Naive thymus-derived CD4-positive, alpha-beta T cell (primary cell): ENCODE measurements around the gene KLF8. TPM values are rescaled to one million over a fixed set of nuclear protein-coding genes. Genes with fewer than 3 reads are reported as not detected.
A peak's percentile ranks its signal among the peaks of the same experiment; 100 is the strongest.

ENCODE experiments used
- ATAC-seq: fragments of 150-1000 bp; cut with Tn5 transposase; 2 replicates; pipeline ENCODE4 v1.10.0; 2021; ENCODE audit warnings: mild to moderate bottlenecking, moderate library complexity
- CTCF ChIA-PET: fragments of 350-600 bp; sonication (Branson Sonifier 250); formaldehyde crosslinking; loops from one replicate; lab custom pipeline; 2021; ENCODE audit warnings: antibody characterized with exemption; lab: Charles Lee
- POLR2A ChIA-PET: fragments of 350-600 bp; sonication (Branson Sonifier 250); formaldehyde crosslinking; loops from one replicate; lab custom pipeline; 2021; ENCODE audit warnings: antibody characterized with exemption, inconsistent platforms; lab: Charles Lee
- DNase-seq, 9 donors: peaks; one replicate each; pipeline versions ENCODE4 v3.0.0 to v3.0.0-alpha.2; 2020 to 2022; ENCODE audit warnings: mixed read lengths in 1 of 9
- H3K27ac ChIP-seq: one replicate; pipeline ENCODE4 v1.7.0; 2013; ENCODE audit warnings: mild to moderate bottlenecking, low read depth, low read length, moderate library complexity
- H3K27me3 ChIP-seq, 2 donors: one replicate each; pipeline ENCODE4 v1.7.0; 2013; ENCODE audit warnings: low read length in 2 of 2, mild to moderate bottlenecking in 2 of 2, moderate library complexity in 2 of 2; ENCODE audit not compliant: control insufficient read depth in 2 of 2, insufficient read depth in 2 of 2
- H3K36me3 ChIP-seq, 3 experiments: 1 replicate in 2 of 3; 2 replicates in 1 of 3; pipeline ENCODE4 v1.7.0; 2013; ENCODE audit warnings: low read length in 3 of 3, mild to moderate bottlenecking in 3 of 3, moderate library complexity in 1 of 3; ENCODE audit not compliant: insufficient read depth in 3 of 3, control insufficient read depth in 2 of 3
- H3K4me1 ChIP-seq, 2 donors: one replicate each; pipeline ENCODE4 v1.7.0; 2013; ENCODE audit warnings: low read length in 2 of 2, mild to moderate bottlenecking in 2 of 2, moderate library complexity in 1 of 2; ENCODE audit not compliant: control insufficient read depth in 2 of 2, insufficient read depth in 2 of 2
- H3K4me3 ChIP-seq: 2 replicates; pipeline ENCODE4 v1.7.0; 2013; ENCODE audit warnings: mild to moderate bottlenecking, low read length
- H3K9me3 ChIP-seq, 3 experiments: 1 replicate in 2 of 3; 2 replicates in 1 of 3; pipeline ENCODE4 v1.7.0; 2013; ENCODE audit warnings: low read length in 3 of 3; ENCODE audit not compliant: control insufficient read depth in 2 of 3
- H3K27ac Mint-ChIP-seq, 9 donors: one replicate each; pipeline ENCODE4 v1.8.0; 2020 to 2022; ENCODE audit warnings: mixed read lengths in 9 of 9, mild to moderate bottlenecking in 8 of 9, moderate library complexity in 5 of 9, inconsistent platforms in 2 of 9
- H3K27me3 Mint-ChIP-seq, 5 donors: one replicate each; pipeline ENCODE4 v1.8.0; 2021 to 2022; ENCODE audit warnings: mixed read lengths in 5 of 5, mild to moderate bottlenecking in 1 of 5
- H3K36me3 Mint-ChIP-seq, 5 donors: one replicate each; pipeline ENCODE4 v1.8.0; 2020 to 2022; ENCODE audit warnings: mixed read lengths in 5 of 5, mild to moderate bottlenecking in 3 of 5, inconsistent platforms in 1 of 5
- H3K4me1 Mint-ChIP-seq, 7 donors: one replicate each; pipeline ENCODE4 v1.8.0; 2020 to 2022; ENCODE audit warnings: mixed read lengths in 7 of 7, mild to moderate bottlenecking in 3 of 7, inconsistent platforms in 1 of 7
- H3K4me3 Mint-ChIP-seq, 10 donors: one replicate each; pipeline ENCODE4 v1.8.0; 2020 to 2022; ENCODE audit warnings: mild to moderate bottlenecking in 10 of 10, mixed read lengths in 10 of 10, moderate library complexity in 6 of 10, inconsistent platforms in 2 of 10
- H3K9me3 Mint-ChIP-seq, 11 donors: one replicate each; pipeline ENCODE4 v1.8.0; 2020 to 2022; ENCODE audit warnings: mixed read lengths in 11 of 11, mild to moderate bottlenecking in 4 of 11, inconsistent platforms in 1 of 11, moderate library complexity in 1 of 11
- intact Hi-C, 2 donors: fragments of 100-400 bp; cut with micrococcal nuclease; formaldehyde crosslinking; loops; one replicate each; pipeline ENCODE4 v1.15.1; 2023
- polyA plus RNA-seq, 2 donors: library from polyadenylated mRNA; unstranded; fragments of 300-500 nt; fragmentation: Illumina TruSeq; gene quantifications; one replicate each; pipeline ENCODE4 v1.2.3, GENCODE V29; 2021
- total RNA-seq, 6 experiments: library from RNA in 5 of 6; stranded (reverse) in 5 of 6; gene quantifications; 1 replicate in 5 of 6; 2 replicates in 1 of 6; pipeline ENCODE4 v1.2.3 and lab custom pipeline; 2021 to 2026

KLF8 gene
- total and polyA plus RNA-seq, 7 experiments from 2014 or later, result 0.38 to 17.9 (median 0.72) TPM

DNA sequence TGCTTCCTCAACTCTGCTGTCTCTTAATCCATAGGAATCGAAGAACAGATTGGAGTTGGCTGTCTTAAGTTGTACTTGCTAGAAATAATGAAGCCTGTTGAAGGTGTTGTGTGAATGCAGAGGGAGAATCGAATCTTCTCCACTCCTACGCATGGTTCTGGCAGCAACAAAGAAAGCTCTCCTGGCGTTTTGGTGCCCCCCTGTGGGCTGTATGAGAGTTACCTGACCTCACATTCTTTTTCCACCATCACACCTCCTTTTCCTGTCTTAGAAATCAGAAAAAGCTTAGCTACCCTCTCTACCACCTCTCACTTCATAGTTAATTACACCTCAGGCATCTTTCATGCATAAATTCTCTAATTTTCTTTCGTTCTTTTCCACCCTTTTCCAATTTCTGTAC, 16.3 kb downstream of the KLF8 start:
- peak; percentile 11 to 64 (median 47) for DNase-seq
- ATAC-seq, result peak; percentile 77
- no peak overlapping the region for H3K4me3 Mint-ChIP-seq
- Histone ChIP-seq H3K27ac (no peak overlapping the region), H3K4me3 (no peak overlapping the region), H3K27me3 (no peaks in the 10 kb centered on the region), H3K9me3 (no peaks in the 10 kb centered on the region), H3K4me1 (no peaks in the 10 kb centered on the region), H3K36me3 (no peaks in the 10 kb centered on the region)
- intact Hi-C loops, result loop anchor here (1.0 to 10.0 kb wide), 6 partner anchors 29 to 1424 kb away; partner anchors contain the start of gene RRAGB (in 2 of the 2)
- H3K36me3 Mint-ChIP-seq, result peaks cover 0 to 13% (median 0%) of the 10 kb centered on the region in 5 donors
- CTCF ChIA-PET, result interaction anchor here (0.6 to 3.6 kb wide), 7 partner anchors 9 to 1798 kb away, joined by 3 to 18 read pairs (median 5); no protein-coding TSS in a partner anchor
- H3K4me1 Mint-ChIP-seq, result peaks cover 0 to 19% (median 0%) of the 10 kb centered on the region in 7 donors
- peaks cover 0 to 5% (median 0%) of the 10 kb centered on the region in 11 donors for H3K9me3 Mint-ChIP-seq
- no peaks in the 10 kb centered on the region for H3K27me3 Mint-ChIP-seq
- POLR2A ChIA-PET, result no interaction called here
- H3K27ac Mint-ChIP-seq, result peak overlapping the region in 1 of 9 donors; percentile 48

DNA sequence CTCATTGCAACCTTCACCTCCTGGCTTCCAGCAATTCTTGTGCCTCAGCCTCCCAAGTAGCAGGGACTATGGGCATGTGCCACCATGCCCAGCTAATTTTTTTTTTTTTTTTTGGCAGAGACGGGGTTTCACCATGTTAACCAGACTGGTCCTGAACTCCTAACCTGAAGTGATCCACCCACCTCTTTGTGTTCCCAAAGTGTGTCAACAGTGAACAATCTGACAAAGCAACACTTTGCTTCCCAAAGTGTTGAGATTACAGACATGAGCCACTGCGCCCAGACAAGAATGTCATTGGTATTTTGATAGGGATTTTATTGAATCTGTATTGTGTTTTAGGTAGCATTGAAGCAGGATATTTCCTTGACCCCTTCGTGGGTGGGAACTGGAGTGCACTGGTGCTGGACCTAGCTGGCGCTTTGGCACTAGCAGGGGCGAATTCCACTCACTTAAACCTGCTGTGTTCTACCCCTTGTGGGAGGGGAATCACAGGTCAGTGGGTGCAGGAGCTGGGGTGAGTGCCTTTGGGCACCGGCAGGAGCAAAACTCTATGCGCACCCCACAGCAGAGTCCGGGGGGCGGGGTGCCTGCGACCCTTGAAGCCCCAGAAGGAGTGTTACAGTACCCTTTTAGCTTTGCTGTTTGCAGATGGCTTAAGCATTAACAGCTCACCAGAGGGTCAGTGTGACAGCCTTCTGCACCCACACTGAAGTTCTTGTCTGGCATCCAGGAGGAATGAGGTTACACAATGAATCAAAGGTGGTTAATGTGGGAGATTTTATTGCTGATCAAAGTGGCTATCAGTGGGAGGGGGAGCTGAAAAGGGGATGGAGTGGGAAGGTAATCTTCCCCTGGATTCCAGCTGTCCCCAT, 21.9 kb downstream of the KLF8 start:
- no peak overlapping the region for H3K4me3 ChIP-seq
- peaks cover 0 to 3% (median 0%) of the 10 kb centered on the region in 11 donors for H3K9me3 Mint-ChIP-seq
- peaks cover 0 to 14% (median 0%) of the 10 kb centered on the region in 5 donors for H3K36me3 Mint-ChIP-seq
- H3K27me3 Mint-ChIP-seq, result no peaks in the 10 kb centered on the region
- no peak overlapping the region for H3K4me3 Mint-ChIP-seq
- H3K27ac ChIP-seq, result no peak overlapping the region
- H3K4me1 Mint-ChIP-seq, result peaks cover 0 to 5% (median 0%) of the 10 kb centered on the region in 7 donors
- no peaks in the 10 kb centered on the region for H3K36me3 ChIP-seq
- no peak overlapping the region for H3K27ac Mint-ChIP-seq
- intact Hi-C loops, result no loop called here
- H3K27me3 ChIP-seq, result no peaks in the 10 kb centered on the region
- no peaks in the 10 kb centered on the region for H3K4me1 ChIP-seq
- no peak for ATAC-seq
- POLR2A ChIA-PET, result no interaction called here
- no peaks in the 10 kb centered on the region for H3K9me3 ChIP-seq
- DNase-seq, result no peak
- CTCF ChIA-PET, result interaction anchor here (0.6 kb wide), 1 partner anchor 705 kb away, joined by 3 read pairs; no protein-coding TSS in a partner anchor

DNA sequence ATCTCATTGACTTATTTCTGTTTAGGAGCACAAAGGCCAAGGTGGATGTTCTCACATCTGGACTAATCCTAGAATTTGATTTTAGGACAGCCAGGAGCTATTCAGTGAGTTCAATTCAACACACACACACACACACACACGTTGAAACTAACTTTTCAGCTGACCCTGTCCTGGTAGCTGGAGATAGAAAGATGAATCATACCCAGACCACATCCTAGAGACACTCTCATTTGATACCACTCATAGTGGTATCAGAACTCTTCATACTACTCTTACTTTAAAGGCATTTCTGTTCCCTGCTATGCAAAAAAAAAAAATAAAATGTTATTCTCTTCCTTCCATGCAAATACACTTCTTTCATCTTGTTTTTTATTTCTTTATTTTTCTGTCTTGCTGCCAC, 36.7 kb downstream of the KLF8 start:
- no peaks in the 10 kb centered on the region for H3K27me3 ChIP-seq
- ATAC-seq (no peak), DNase-seq (no peak)
- Mint-ChIP-seq H3K27ac (no peak overlapping the region), H3K36me3 (peaks cover 0 to 27% (median 0%) of the 10 kb centered on the region in 5 donors), H3K4me3 (no peak overlapping the region), H3K9me3 (no peaks in the 10 kb centered on the region), H3K4me1 (peaks cover 0 to 14% (median 0%) of the 10 kb centered on the region in 7 donors), H3K27me3 (no peaks in the 10 kb centered on the region)
- intact Hi-C loops, result no loop called here
- no peaks in the 10 kb centered on the region for H3K4me1 ChIP-seq
- no peaks in the 10 kb centered on the region for H3K9me3 ChIP-seq
- no peak overlapping the region for H3K27ac ChIP-seq
- ChIA-PET CTCF (no interaction called here), POLR2A (interaction anchor here (0.6 kb wide), 1 partner anchor 438 kb away, joined by 4 read pairs; no protein-coding TSS in a partner anchor)
- H3K36me3 ChIP-seq, result no peaks in the 10 kb centered on the region
- H3K4me3 ChIP-seq, result no peak overlapping the region

DNA sequence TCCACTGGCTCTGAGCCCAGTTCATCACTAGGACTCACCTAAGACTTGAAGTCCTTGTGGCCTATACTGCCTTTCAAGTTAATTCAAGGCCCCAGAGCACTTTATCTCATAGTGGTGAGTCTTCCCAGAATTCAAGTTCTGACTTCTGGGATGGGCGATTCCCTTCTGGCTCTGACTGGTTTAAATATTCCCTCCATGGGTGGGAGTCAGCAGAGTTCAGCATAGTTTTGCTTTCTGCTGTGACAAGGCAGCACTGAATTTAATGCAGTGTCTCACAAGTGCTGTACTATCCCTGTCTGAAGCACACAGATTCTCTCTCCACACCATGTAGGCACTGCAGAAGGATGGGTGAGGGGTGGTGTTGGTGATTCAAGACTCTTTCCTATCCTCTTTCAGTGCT, 46.5 kb downstream of the KLF8 start:
- no peak for ATAC-seq
- CTCF ChIA-PET, result interaction anchor here (1.1 kb wide), 1 partner anchor 448 kb away, joined by 6 read pairs; no protein-coding TSS in a partner anchor

DNA sequence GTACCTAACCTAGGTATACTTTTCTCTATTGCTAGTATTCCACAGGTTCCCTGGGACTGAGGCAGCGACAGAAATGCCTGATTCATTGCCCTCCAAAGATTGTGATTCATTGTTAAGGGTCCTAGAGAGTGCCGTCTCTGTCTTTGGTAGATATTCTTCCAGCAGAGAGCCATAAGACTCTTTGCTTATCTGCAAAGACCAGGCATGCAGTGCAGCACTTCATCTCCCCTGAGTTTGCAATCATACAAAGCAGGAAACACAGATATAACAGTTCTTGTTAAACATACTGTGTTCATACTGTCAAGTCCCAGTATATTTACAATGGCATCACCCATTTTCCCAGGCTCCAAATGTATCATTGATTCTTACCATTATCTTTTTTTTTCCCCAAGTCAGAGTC, 47.7 kb downstream of the KLF8 start:
- no peaks in the 10 kb centered on the region for H3K9me3 Mint-ChIP-seq
- Histone ChIP-seq H3K27ac (no peak overlapping the region), H3K36me3 (no peaks in the 10 kb centered on the region), H3K4me1 (peaks cover 0 to 3% of the 10 kb centered on the region in 2 donors), H3K4me3 (no peak overlapping the region), H3K27me3 (no peaks in the 10 kb centered on the region), H3K9me3 (no peaks in the 10 kb centered on the region)
- no peaks in the 10 kb centered on the region for H3K27me3 Mint-ChIP-seq
- peaks cover 2 to 14% (median 10%) of the 10 kb centered on the region in 7 donors for H3K4me1 Mint-ChIP-seq
- no peak for ATAC-seq
- no peak for DNase-seq
- CTCF ChIA-PET, result interaction anchor here (0.7 to 3.5 kb wide), 6 partner anchors 32 to 1956 kb away, joined by 3 to 29 read pairs (median 4); no protein-coding TSS in a partner anchor
- peaks cover 0 to 13% (median 0%) of the 10 kb centered on the region in 5 donors for H3K36me3 Mint-ChIP-seq
- H3K27ac Mint-ChIP-seq, result no peak overlapping the region
- POLR2A ChIA-PET, result no interaction called here
- intact Hi-C loops, result loop anchor here in 1 of 2 donors (10.0 kb wide), 1 partner anchor 1745 kb away; no protein-coding TSS in a partner anchor
- H3K4me3 Mint-ChIP-seq, result no peak overlapping the region

More for the DNA sequence above, 46.5 kb downstream of the KLF8 start:
- H3K36me3 ChIP-seq, result no peaks in the 10 kb centered on the region
- no peaks in the 10 kb centered on the region for H3K9me3 ChIP-seq
- no peak overlapping the region for H3K27ac ChIP-seq
- H3K4me1 ChIP-seq, result peaks cover 0 to 3% of the 10 kb centered on the region in 2 donors
- Mint-ChIP-seq H3K27ac (no peak overlapping the region), H3K4me3 (no peak overlapping the region), H3K4me1 (peaks cover 0 to 14% (median 10%) of the 10 kb centered on the region in 7 donors), H3K9me3 (no peaks in the 10 kb centered on the region), H3K27me3 (no peaks in the 10 kb centered on the region), H3K36me3 (peaks cover 0 to 11% (median 0%) of the 10 kb centered on the region in 5 donors)
- H3K27me3 ChIP-seq, result no peaks in the 10 kb centered on the region
- intact Hi-C loops, result no loop called here
- no peak overlapping the region for H3K4me3 ChIP-seq
- DNase-seq, result no peak
- POLR2A ChIA-PET, result no interaction called here

DNA sequence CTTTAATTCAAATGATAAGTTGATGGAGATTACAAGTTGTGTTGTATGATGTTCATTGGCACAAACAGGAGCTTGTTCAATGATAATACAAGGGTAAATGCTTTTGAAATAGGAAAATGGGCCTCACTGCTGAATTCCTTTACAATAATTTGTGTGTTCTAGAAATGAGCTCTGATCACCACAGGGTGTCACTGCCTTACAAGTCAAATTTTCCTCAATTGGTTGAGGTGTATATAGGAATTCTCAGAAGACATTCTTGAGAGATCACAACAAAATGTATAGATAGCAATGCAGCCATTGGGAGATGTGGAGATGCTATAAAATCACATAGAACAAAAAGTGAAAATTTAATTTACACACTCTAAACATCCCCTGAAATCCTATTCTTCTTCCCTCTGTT, 49.6 kb downstream of the KLF8 start:
- peak; percentile 55 for ATAC-seq
- POLR2A ChIA-PET, result interaction anchor here (0.6 to 2.8 kb wide), 3 partner anchors 283 to 445 kb away, joined by 3 to 7 read pairs (median 4); no protein-coding TSS in a partner anchor
- no peaks in the 10 kb centered on the region for H3K9me3 Mint-ChIP-seq
- H3K27me3 Mint-ChIP-seq, result no peaks in the 10 kb centered on the region
- Histone ChIP-seq H3K4me3 (no peak overlapping the region), H3K4me1 (peaks cover 0 to 3% of the 10 kb centered on the region in 2 donors), H3K36me3 (no peaks in the 10 kb centered on the region), H3K27me3 (no peaks in the 10 kb centered on the region), H3K9me3 (no peaks in the 10 kb centered on the region), H3K27ac (no peak overlapping the region)
- intact Hi-C loops, result loop anchor here (1.0 to 10.0 kb wide), 7 partner anchors 282 to 1743 kb away; partner anchors contain the start of gene UBQLN2 (in 1 of the 2)
- peak overlapping the region in 2 of 9 donors; percentile 40 to 70 for H3K27ac Mint-ChIP-seq
- H3K4me3 Mint-ChIP-seq, result peak overlapping the region in 3 of 10 donors; percentile 3 to 41 (median 14)
- H3K36me3 Mint-ChIP-seq, result peaks cover 0 to 15% (median 0%) of the 10 kb centered on the region in 5 donors
- peak in 7 of 9 donors; percentile 15 to 60 (median 46) for DNase-seq
- peaks cover 2 to 14% (median 10%) of the 10 kb centered on the region in 7 donors for H3K4me1 Mint-ChIP-seq
- CTCF ChIA-PET, result interaction anchor here (0.6 to 5.2 kb wide), 11 partner anchors 9 to 697 kb away, joined by 3 to 121 read pairs (median 4); partner anchors contain the start of genes NBDY and UBQLN2
